Breast epithelium (tissue), 3 donors: Measurements from ENCODE around the gene LIPT2.

Experiments
- POLR2A ChIP-seq: fragments of 450-650 bp; IDR thresholded peaks from one replicate; pipeline ENCODE4 v1.6.1; 2016; ENCODE audit warnings: antibody characterized with exemption, mild to moderate bottlenecking, moderate library complexity
- POLR2AphosphoS5 ChIP-seq, 3 donors: sonication (generic); formaldehyde crosslinking; IDR thresholded peaks; one replicate each; pipeline ENCODE4 v1.6.1; 2017; ENCODE audit warnings: antibody characterized with exemption in 3 of 3
- TF ChIP-seq, protein P1 (sequence below), 3 donors: fragments of 450-650 bp; IDR thresholded peaks; one replicate each; pipeline ENCODE4 v1.5.1; 2016 to 2017; ENCODE audit warnings: antibody characterized with exemption in 3 of 3, mild to moderate bottlenecking in 3 of 3, moderate library complexity in 3 of 3

DNA sequence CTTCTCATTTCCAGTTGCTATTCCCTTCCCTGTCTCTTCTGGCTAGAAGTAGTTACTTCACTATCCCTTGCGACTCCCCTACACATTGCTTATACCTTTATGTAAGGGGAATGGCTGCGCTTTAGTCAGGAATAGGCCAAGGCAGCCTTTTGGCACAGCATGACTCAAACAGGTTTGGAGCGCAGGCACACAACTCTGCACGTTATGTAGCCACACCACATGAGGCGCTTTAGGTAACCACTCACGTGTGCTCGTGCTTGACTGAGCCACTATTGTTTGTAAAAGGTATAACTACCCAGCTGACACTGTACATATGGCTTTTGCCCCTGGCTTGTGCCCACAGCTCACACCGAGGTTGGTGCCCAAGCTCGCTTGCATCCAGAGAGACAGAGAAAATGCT, 46.7 kb upstream of the LIPT2 start:
- TF ChIP-seq, protein P1, sequence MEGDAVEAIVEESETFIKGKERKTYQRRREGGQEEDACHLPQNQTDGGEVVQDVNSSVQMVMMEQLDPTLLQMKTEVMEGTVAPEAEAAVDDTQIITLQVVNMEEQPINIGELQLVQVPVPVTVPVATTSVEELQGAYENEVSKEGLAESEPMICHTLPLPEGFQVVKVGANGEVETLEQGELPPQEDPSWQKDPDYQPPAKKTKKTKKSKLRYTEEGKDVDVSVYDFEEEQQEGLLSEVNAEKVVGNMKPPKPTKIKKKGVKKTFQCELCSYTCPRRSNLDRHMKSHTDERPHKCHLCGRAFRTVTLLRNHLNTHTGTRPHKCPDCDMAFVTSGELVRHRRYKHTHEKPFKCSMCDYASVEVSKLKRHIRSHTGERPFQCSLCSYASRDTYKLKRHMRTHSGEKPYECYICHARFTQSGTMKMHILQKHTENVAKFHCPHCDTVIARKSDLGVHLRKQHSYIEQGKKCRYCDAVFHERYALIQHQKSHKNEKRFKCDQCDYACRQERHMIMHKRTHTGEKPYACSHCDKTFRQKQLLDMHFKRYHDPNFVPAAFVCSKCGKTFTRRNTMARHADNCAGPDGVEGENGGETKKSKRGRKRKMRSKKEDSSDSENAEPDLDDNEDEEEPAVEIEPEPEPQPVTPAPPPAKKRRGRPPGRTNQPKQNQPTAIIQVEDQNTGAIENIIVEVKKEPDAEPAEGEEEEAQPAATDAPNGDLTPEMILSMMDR (IDR thresholded peaks at IDR 0.05): no peak
- TF ChIP-seq POLR2AphosphoS5 (IDR thresholded peaks at IDR 0.05) (no peak), POLR2A (no peak)
